K562 (cell line): ENCODE data around the gene HEATR9. TPM values are rescaled to one million over a fixed set of nuclear protein-coding genes. Genes with fewer than 3 reads are reported as not detected.

Source experiments
- ATAC-seq: fragments of 200-7000 bp; cut with Tn5 transposase; 3 replicates; pipeline ENCODE4 v1.9.1; 2020; ENCODE audit warnings: moderate library complexity
- BruUV-seq: library from RNA; stranded (reverse); fragments of 400-500 nt; replicated peaks from 2 replicates; lab custom pipeline; 2021; lab: Mats Ljungman, UMichigan
- CTCF ChIA-PET: fragments of 300-600 bp; formaldehyde crosslinking; extraction: SDS; loops from one replicate; lab custom pipeline; 2021; ENCODE audit warnings: low intra/inter-chr PET ratio; lab: Yijun Ruan, JAX
- POLR2A ChIA-PET: fragments of 300-600, 350-650 bp; sonication (Branson Sonifier 250); formaldehyde crosslinking; extraction: SDS; loops from one replicate; lab custom pipeline; 2021; ENCODE audit warnings: antibody characterized with exemption, inconsistent platforms; lab: Yijun Ruan, JAX
- DNase-seq, 4 experiments: peaks; one replicate each; pipeline versions ENCODE4 v3.0.0 to v3.0.0-alpha.2; 2011 to 2018; ENCODE audit warnings: low spot score in 3 of 4, mixed read lengths in 3 of 4; ENCODE audit errors: extremely low read depth in 1 of 4
- FAIRE-seq: peaks from 2 replicates; lab custom pipeline; 2011; peaks lifted over from hg19 to GRCh38; lab: Jason Lieb, UNC
- H2AFZ ChIP-seq: 2 replicates; pipeline ENCODE4 v1.6.0; 2011; ENCODE audit warnings: low read depth, low read length, control low read depth, inconsistent platforms
- H3K27ac ChIP-seq: fragments of 200-600 bp; 3 replicates; pipeline ENCODE4 v1.8.0; 2011; ENCODE audit warnings: low read depth, mild to moderate bottlenecking, control low read depth, inconsistent platforms, low read length, moderate library complexity, mixed read lengths; ENCODE audit errors: extremely low read depth
- H3K27me3 ChIP-seq, 2 experiments: fragments of 300-600 bp in 1 of 2; 2 replicates in 1 of 2; 3 replicates in 1 of 2; pipeline versions ENCODE4 v1.6.0 to v1.8.0; 2011; ENCODE audit warnings: inconsistent platforms in 2 of 2, low read length in 2 of 2, mild to moderate bottlenecking in 1 of 2, mixed read lengths in 1 of 2, moderate library complexity in 1 of 2; ENCODE audit not compliant: control insufficient read depth in 2 of 2, insufficient read depth in 2 of 2
- H3K36me3 ChIP-seq: fragments of 300-600 bp; 3 replicates; pipeline ENCODE4 v1.8.0; 2011; ENCODE audit warnings: mild to moderate bottlenecking, low read length, inconsistent platforms; ENCODE audit not compliant: control insufficient read depth, insufficient read depth
- H3K4me1 ChIP-seq, 2 experiments: fragments of 200-600 bp in 1 of 2; replicated peaks in 1 of 2; 2 replicates in 1 of 2; 3 replicates in 1 of 2; pipeline versions ENCODE4 v1.5.1 to v1.8.0; 2011; ENCODE audit warnings: inconsistent platforms in 2 of 2, low read length in 2 of 2, mild to moderate bottlenecking in 1 of 2, mixed read lengths in 1 of 2, moderate library complexity in 1 of 2; ENCODE audit not compliant: control insufficient read depth in 2 of 2, insufficient read depth in 2 of 2
- H3K4me2 ChIP-seq: 2 replicates; pipeline ENCODE4 v1.6.1; 2011; ENCODE audit warnings: low read length, control low read depth, inconsistent platforms, mixed read lengths; ENCODE audit not compliant: insufficient read depth
- H3K4me3 ChIP-seq: fragments of 200-600 bp; sonication (generic), shearing (Covaris generic); 2 replicates; pipeline ENCODE4 v1.5.1; 2016; ENCODE audit warnings: control low read depth, inconsistent platforms
- H3K79me2 ChIP-seq: fragments of 200-600 bp; 3 replicates; pipeline ENCODE4 v1.8.0; 2011; ENCODE audit warnings: low read length, inconsistent platforms; ENCODE audit not compliant: control insufficient read depth, insufficient read depth
- H3K9ac ChIP-seq, 2 experiments: 2 replicates each; pipeline versions ENCODE4 v1.6.0 to v1.6.1; 2011; ENCODE audit warnings: low read depth in 2 of 2, low read length in 2 of 2, control low read depth in 1 of 2, inconsistent platforms in 1 of 2, mild to moderate bottlenecking in 1 of 2, mixed read lengths in 1 of 2; ENCODE audit not compliant: insufficient read depth in 1 of 2
- H3K9me1 ChIP-seq: one replicate; pipeline ENCODE4 v1.6.0; 2011; ENCODE audit warnings: inconsistent platforms, mild to moderate bottlenecking, low read length, moderate library complexity; ENCODE audit not compliant: control insufficient read depth, insufficient read depth
- H3K9me3 ChIP-seq: replicated peaks from 2 replicates; pipeline ENCODE4 v1.5.1; 2011; ENCODE audit warnings: low read depth, low read length, inconsistent platforms; ENCODE audit not compliant: control insufficient read depth, insufficient read depth
- H4K20me1 ChIP-seq: replicated peaks from 2 replicates; pipeline ENCODE4 v1.6.1; 2011; ENCODE audit warnings: low read length, inconsistent platforms, mixed read lengths; ENCODE audit not compliant: control insufficient read depth, insufficient read depth
- HDAC8 ChIP-seq: fragments of 450-650 bp; IDR thresholded peaks from 2 replicates; pipeline ENCODE4 v1.6.1; 2016; ENCODE audit warnings: mild to moderate bottlenecking, missing genetic modification characterization, moderate library complexity, missing compliant biosample characterization
- KDM2B ChIP-seq: fragments of 250-450 bp; sonication (Bioruptor Pico); IDR thresholded peaks from 2 replicates; pipeline ENCODE4 v1.8.0; 2021; ENCODE audit warnings: mild to moderate bottlenecking, moderate library complexity
- NFIC ChIP-seq: fragments of 450-650 bp; IDR thresholded peaks from 2 replicates; pipeline ENCODE4 v1.6.1; 2017; ENCODE audit warnings: mild to moderate bottlenecking, inconsistent platforms
- WGBS: fragments of 100-300 bp; shearing (Covaris generic); methylation state at CpG from one replicate; pipeline ENCODE4 v1.1.6; 2016; ENCODE audit warnings: low coverage, mixed read lengths; ENCODE audit not compliant: insufficient coverage; ENCODE audit errors: missing lambda C conversion rate; 5-methylcytosine and 5-hydroxymethylcytosine counted together
- in situ Hi-C: fragments of 300-500 bp; cut with MboI; formaldehyde crosslinking; loops from 4 replicates; pipeline ENCODE4 v1.15.0; 2018; ENCODE audit warnings: inconsistent platforms, mixed read lengths
- intact Hi-C: fragments of 100-400 bp; cut with micrococcal nuclease; formaldehyde crosslinking; loops from 2 replicates; pipeline ENCODE4 v1.14.2; 2022
- polyA plus RNA-seq, 8 experiments: library from polyadenylated mRNA; depleted of rRNA in 4 of 8; stranded (reverse) in 5 of 8; unstranded in 3 of 8; fragments of >200 nt; fragmentation: Nextera tagmentation in 2 of 8; fragmentation: Illumina TruSeq in 1 of 8; extraction: Ambion mirVana in 2 of 8; extraction: Trizol in 1 of 8; gene quantifications; 2 replicates each; pipeline versions ENCODE4 v1.2.1 to v1.2.3, GENCODE V29; 2011 to 2014; ENCODE audit warnings: inconsistent platforms in 1 of 8, missing spikeins in 1 of 8
- total RNA-seq, 7 experiments: library from RNA; depleted of rRNA in 6 of 7; stranded (reverse); fragments of >200 nt in 6 of 7; fragmentation: Illumina TruSeq in 2 of 7; extraction: Trizol in 2 of 7; gene quantifications; 2 replicates each; pipeline versions ENCODE4 v1.2.1 to v1.2.3, GENCODE V29; 2011 to 2021; ENCODE audit warnings: low replicate concordance in 1 of 7

HEATR9 gene
- total and polyA plus RNA-seq, 9 of the 15 experiments (the other 6 are each of a cell fraction or from before 2014, with no cell fraction given), result not detected

DNA sequence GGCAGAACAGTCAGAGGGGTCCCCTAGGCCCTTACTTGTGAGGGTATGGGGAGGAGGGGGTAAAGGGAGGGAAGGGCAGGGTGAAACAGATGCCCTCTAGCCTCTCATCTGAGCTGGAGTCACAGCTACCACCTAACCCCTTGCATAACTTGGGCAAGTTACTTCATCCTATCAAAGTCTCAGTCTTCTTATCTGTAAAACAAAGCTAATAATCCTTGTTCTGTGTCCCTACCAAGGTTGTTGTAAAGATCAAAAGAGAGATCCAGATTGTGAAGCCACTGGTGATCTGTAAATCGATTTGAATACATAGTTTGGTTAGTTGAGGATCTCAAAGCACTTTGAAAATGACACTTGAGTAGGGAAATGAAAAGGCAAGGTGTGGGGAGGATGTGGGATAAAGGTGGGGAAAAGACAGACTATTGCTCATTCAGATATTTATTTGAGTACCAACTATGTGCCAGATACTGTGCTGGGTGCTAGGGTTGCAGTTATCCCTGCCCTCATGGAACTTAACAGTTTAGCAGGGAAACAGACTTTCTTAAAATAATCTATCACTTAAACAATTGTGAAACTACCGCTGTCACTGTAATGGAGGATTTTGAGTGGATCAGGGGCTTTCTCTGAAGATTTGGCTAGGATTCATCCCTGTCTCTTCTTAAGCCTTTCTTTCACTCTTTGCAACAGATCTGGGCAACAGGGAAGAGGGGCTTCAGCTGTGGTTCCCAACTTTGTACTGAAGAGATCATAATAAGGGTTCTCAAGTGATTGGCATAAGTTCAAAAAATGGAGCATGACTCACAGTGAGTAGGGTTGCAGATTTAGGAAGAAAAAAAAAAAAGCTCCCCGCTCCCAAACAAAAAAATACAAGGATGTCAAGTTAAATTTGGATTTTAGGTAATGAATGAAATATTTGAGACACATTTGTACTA, 3.0 kb downstream of the HEATR9 start (continued):
- TF ChIP-seq HDAC8, result no peak

DNA sequence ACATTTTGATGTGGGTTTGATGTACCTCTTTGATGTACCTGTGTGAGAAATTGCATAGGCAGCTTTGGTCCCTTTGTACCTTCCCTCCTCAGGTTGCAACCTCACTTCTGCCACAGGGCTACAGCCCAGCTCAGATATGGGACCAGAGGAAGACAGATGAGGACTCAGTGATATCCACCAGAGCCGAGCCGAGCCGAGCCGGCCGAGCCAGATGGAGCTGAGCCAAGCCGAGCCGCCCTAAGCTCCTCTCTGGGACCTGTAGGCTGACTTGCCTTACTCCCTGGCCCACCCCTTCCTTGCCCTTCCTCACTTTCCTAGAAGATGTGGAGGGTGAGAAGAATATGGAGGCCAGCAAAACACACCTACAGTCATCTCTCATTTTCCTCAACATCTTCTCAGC, 3.8 kb downstream of the HEATR9 start:
- Histone ChIP-seq H3K9me3 (no peaks in the 10 kb centered on the region), H2AFZ (no peak overlapping the region), H3K4me3 (no peak overlapping the region), H3K79me2 (no peaks in the 10 kb centered on the region), H3K4me2 (no peak overlapping the region), H4K20me1 (no peaks in the 10 kb centered on the region), H3K36me3 (no peaks in the 10 kb centered on the region), H3K9ac (no peak overlapping the region), H3K27ac (no peak overlapping the region), H3K9me1 (no peaks in the 10 kb centered on the region), H3K27me3 (no peaks in the 10 kb centered on the region), H3K4me1 (peaks cover 6 to 18% of the 10 kb centered on the region in 2 experiments; a peak in 3 of 5 replicates)
- DNase-seq (peak in 1 of 4 experiments; percentile 32), ATAC-seq (peak; percentile 76), FAIRE-seq (no peak)
- in situ Hi-C loops (no loop called here), intact Hi-C loops (no loop called here)
- ChIA-PET POLR2A (interaction anchor here (0.6 to 1.8 kb wide), 11 partner anchors 9 to 184 kb away, joined by 3 to 5 read pairs (median 3); partner anchors contain the start of genes CCL5 and TAF15), CTCF (no interaction called here)
- 10% methylated on average over 6 of the region's 7 CpGs for WGBS
- no peak for TF ChIP-seq KDM2B
- TF ChIP-seq NFIC, result peak; percentile 48
- BruUV-seq, result no TSS peak
